Esophagus muscularis mucosa (tissue), 2 donors: ENCODE measurements around the gene AIG1.

ENCODE experiments used
- POLR2A ChIP-seq: fragments of 450-650 bp; IDR thresholded peaks from one replicate; pipeline ENCODE4 v1.6.1; 2017; ENCODE audit warnings: antibody characterized with exemption, moderate library complexity, mild to moderate bottlenecking, low read depth
- POLR2AphosphoS5 ChIP-seq, 2 donors: sonication (generic); formaldehyde crosslinking; IDR thresholded peaks; one replicate each; pipeline ENCODE4 v1.6.1; 2017; ENCODE audit warnings: antibody characterized with exemption in 2 of 2

DNA sequence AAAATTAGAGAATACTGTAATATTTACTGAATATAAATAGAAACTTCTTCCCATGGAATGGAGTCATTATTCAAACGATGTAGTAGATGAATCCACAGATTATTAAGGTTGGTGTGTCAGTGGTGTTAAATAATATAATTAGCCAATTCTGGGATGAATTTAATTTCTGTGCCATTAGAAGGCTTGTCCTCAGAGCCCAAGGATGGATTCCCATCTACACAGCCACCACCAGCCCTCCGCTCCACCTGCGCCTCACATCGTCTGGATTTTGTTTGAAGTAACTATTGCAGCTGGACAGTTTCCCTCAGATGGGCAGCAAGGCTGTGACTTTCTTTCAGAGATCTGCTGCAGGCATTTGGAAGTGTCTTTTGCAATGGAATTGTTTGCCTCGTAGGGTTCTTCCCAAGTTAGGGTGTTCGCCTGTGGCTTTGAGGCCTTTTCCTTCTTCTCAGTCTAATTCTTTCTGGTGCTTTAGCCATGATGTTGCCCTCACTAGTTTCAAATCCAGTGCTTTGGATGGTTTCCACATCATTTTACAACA is 104.7 kb downstream of the AIG1 start:
- TF ChIP-seq POLR2AphosphoS5 (IDR thresholded peaks at IDR 0.05) (no peak), POLR2A (no peak)
